NCI-H2227 treated with DMSO at 0.1 percent for 48 hours (cell line): Measurements from ENCODE around the gene DPT.

Experiments used
- DNase-seq: peaks from one replicate; lab custom pipeline; 2025; lab: John Stamatoyannopoulos, UW

DPT gene

DNA sequence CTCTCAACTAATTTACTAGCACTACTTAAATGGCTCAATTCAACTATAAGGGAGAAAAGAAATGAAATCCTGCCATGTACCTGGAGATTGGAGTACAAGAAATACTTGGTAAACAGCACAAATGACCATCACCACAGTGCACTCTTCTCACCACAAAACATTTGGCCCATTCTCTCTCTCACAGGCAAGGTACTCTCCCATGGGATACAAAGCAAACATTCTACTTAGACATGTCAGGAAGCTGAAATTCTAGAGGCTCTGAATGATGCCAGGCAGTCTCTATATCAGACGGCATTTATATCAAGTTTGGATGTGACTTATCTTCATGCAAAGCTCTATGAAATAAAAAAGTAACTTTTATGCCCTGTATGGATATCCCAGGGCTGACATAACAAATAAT, 72.5 kb downstream of the DPT start:
- DNase-seq, result no peak

GRCh38 chr1:168654198-168654915, 74.6 kb downstream of the DPT start:
- DNase-seq, result no peak

DNA sequence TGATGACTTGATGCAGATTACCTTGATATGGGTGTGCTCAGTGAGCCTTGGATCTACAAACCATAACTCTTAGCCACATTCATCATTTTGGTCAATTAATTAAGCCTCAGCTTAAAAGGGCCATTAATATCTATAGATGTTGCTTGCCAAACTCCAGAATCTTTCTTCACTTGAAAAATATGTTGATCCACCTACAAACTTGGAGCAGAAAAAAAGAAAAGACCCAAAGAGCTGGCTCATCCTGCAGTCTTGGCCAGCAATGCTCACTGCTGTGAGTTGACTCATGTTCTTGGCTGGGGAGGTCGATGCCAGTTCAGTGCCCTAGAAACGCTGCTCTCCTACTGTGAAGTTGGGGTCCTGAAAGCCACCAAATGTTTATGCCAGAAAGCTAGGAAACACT, 75.4 kb downstream of the DPT start:
- no peak for DNase-seq

DNA sequence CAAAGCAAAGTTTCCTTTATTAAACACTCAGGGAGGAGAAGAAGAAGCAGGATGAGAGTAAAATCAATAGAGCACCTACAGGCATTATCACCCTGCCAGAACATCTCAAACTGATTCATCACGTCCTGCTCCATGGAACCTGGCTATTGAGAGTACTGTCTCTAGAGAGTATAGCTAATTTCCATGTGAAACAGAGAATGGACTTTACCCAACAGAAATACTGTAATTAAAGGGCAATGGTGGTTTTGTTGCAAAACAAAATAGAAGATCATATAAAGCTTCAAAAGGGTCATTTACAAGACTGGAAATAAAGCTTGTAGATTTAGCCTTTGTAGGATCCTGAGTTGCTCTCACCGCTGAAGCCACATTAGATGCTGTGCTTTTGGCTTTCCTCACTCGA, 83.3 kb downstream of the DPT start:
- DNase-seq, result no peak
